Glomerular endothelial cell (primary cell): Measurements from ENCODE around the gene EBNA1BP2. TPM values are rescaled to one million over a fixed set of nuclear protein-coding genes. Genes with fewer than 3 reads are reported as not detected.
"Not testable (repeated sequence)": the region's sequence is repeated elsewhere in the genome, so short reads cannot be mapped to it uniquely, and the experiment has no call there.

Experiments
- DNase-seq: peaks from one replicate; pipeline ENCODE4 v3.0.0-alpha.2; 2011; ENCODE audit warnings: low read depth, low spot score; ENCODE audit errors: extremely low read depth
- total RNA-seq: library from RNA; depleted of rRNA; stranded (reverse); fragments of >200 nt; gene quantifications from 2 replicates; pipeline ENCODE4 v1.2.3, GENCODE V29; 2015

The EBNA1BP2 gene
- total RNA-seq, 1 donor from 2014 or later = 93.0 TPM

DNA sequence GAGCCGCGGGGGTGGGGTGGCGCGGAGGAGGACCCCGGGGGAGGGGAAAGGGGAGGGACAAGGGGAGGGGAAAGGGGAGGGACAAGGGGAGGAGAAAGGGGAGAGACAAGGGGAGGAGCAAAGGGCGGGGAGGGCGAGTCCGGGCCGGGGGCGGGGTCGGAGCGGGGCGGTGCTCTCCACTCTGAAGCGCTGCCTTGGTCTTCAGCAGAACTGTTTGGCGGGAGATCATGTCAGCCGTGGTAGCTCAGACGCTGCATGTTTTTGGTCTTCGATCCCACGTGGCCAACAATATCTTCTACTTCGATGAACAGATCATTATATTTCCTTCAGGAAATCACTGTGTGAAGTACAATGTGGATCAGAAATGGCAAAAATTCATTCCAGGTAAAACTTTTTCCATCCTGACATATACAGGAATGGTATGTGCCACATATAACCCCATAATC lies 460 bp upstream of the EBNA1BP2 start:
- no peak for DNase-seq

DNA sequence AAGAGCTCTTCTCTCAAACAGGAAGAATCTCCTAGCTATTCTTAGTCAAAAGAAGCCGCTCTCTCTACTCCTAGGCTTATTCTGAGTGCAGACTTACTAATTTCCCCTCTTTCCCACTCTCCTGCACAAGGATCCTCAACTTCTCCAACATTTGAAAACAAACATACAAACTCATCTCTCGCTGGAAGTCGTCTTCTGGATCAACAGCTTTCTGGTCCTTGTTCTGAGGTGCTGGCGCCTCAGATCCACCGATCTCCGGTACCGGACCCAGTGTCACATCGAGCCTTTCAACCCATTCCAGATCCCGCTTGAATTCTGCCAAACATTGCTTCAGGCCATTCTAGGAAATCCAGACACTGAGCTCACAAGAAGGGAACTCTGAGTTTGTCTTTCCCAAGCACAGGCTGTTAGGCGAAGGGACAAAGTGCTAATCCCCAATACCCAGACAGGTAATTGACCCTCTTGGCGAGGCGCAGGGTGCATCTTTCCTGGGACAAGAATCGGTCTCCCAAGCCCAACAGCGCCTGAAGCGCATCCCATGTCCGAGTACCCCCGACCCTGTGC lies 696 bp downstream of the EBNA1BP2 start:
- DNase-seq = no peak

DNA sequence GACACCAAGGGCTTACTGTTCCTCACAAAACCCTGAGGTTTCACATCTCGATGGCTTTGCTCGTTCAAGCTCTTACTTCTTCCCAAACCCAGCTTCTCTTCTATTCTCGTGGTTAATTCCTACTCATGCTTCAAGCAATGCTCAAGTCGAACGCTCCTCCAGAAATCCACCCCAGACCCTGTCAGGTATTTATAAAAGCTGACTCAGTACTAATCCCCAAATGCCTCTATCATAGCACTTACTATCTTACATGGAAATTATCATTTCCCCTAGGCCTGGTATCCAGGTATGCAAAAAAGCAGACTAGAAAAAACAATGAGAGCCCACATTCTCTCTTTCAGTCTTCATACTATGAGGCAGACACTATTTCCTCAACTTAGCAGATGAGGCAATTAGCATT lies 6.3 kb downstream of the EBNA1BP2 start:
- no peak for DNase-seq

DNA sequence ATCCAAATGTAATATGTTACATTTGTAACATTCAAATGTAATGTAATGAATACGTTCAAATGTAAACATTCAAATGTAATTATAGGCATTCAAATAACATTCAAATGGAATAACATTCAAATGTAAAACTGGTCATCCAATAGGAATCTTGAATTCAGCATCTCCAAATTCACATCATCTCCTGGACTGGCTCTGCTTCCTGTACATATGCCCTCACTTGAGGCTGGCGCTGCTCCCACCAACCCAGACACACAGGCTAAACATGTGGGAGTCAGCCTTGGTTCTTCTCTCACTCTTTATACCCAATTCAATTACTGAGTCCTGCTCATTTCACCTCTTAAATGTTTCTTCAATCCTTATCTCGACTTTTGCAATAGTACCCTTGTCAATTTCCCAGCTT lies 6.9 kb downstream of the EBNA1BP2 start:
- DNase-seq = no peak

DNA sequence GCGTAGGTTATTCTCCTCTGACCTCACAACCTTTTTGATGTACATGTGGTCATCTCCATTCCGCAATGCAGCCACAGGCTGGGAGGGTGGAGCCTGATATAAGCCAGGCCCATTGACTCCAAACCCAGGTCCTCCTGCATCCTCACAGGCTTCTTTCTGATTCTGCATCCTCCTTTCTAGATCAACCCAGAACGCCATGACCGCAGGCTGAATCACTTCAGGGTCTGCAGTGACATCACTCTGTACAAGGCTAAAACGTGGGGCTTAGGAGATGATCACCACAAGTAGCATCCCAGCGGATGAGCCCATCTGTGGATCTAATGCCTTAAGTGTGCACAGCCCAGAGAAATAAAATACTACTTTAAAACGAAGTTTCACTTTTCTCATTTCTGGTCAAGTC lies 16.1 kb downstream of the EBNA1BP2 start:
- DNase-seq = no peak

DNA sequence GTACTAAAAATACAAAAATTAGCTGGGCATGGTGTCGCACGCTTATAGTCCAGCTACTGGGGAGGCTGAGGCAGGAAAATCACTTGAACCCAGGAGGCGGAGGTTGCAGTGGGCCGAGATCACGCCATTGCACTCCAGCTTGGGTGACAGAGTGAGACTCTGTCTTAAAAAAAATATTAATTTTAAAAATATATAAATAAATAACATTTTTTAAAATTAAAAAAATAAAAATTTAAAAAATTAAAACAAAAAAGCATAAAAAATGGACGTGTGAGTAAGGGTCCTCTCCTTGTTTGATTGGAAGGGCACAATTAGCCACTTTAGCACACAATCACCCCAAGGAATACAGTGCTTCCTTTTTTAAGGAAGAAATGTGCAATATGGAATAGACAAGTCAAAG lies 18.6 kb downstream of the EBNA1BP2 start:
- no peak for DNase-seq

DNA sequence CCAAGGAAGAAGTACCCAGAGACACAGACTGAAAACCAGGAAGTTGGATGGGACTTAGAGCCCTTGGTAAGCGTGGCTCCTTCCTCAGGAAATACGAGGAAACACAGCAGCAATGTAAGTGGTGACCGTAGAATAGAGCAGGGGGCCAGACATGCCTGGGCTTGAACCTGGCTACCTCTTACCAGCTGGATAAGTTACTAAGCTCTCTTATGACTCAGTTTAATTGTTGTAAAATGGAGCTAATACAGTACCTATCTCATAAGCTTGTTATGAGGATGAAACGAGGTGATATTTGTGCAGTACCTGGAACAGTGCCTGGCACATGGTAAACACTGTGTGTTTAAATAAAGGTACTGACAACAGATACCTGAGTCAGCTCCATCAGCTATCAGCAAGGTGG lies 19.2 kb downstream of the EBNA1BP2 start:
- DNase-seq = no peak

DNA sequence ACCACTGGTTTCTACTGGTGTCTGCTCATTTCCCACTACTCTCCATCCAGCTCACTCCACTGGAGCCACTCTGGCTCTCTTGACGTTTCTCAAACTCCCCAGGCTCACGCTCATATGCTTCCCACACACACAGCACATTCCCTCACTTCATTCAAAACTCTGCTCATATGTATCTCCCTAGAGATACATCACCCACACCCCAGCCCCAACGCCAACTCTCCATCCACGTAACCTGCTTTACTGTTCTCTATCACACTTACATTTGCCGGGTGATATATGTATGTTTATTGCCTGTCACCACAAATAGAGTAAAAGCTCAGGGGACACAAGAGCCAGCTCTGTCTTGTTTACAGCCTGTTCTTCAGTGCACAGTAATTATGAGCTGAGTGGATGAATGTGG lies 22.2 kb downstream of the EBNA1BP2 start:
- DNase-seq = no peak

DNA sequence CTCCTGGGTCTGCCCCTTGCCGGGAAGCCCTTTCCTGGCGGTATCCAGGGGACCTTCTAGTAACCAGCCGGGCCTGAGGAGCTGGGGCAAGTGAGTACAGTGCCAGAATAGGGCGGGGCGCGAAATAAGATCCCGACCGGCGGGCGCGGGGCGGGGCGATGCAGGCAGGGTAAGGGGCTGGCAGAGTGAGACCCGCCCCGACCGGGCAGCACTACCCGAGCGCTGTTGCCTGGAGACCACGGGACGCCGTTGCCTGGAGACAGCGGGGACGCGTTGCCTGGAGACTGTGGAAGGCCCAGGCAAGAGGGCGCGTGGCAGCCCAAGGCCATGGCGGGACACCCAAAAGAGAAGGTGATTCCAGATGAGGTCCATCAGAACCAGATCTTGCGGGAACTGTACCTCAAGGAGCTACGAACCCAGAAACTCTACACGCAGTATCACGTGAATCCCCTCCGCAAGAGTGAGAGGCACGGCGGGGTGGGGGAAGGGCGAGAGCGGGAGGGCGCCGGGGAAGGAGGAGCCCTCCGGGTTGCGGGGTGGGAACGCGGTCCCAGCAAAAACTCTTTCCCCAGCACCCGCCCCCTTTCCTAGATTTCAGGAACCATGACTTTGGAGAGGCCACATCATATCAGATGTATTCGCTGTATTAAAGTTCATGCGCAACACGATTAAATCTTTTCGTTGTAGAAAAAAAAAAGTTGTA lies 24.3 kb downstream of the EBNA1BP2 start:
- no peak for DNase-seq

DNA sequence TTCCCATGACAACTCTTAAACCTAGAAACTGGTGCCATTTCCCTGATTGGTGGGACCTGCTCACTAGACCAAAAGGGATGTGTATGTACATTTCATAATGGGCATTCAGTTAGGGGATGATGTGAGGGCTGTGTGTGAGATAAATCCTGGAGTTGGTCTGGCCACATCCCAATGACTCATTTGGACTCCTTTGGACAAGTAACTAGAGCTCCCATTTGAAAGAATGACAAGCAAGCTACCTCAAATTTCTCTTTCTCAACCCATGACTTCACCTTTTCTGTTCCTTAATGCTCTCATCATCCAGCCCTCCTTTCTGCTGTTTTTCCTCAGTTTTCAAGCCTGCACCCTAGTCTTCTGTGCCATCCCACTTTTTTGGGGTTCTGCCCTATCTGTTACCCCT lies 27.9 kb downstream of the EBNA1BP2 start:
- no peak for DNase-seq

DNA sequence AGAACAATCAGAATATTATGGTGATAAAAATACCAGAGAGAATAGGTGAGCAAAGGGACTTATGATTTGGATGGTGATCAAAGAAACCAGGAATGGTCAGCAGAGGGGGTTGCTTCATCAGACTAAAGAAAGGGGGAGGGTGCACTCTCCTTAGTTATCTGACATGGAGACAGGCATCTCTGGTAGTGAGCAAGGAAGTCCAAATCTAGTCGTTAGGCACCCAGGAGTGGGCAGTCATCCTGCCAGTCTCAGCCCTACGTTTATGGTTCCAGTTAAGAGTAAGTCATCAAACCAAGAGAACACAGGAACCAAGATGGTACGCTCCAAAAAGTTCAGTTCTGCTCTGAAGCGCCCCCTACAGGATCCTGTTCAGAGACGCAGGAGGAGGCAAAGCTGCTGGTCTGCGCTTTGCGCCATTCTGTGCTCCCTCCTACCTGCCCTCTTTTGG lies 28.6 kb downstream of the EBNA1BP2 start:
- no peak for DNase-seq

DNA sequence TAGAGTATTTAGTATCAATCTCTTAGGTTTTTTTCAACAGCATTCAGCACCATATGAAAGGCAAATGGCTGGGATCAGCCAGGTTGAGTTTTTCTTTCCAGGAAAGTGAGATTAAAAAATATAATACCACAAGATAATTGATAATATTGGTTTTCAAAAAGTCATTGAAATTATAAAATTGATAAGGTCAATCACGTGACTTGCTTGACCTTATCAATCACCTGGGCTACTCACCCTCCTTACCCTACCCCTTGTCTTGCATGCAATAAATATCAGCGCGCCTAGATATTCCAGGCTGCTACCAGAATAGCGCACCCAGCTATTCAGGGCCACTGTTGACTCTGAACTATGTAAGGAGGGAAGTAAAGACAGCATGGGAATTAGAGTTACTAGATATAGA lies 31.5 kb downstream of the EBNA1BP2 start:
- DNase-seq = no peak

DNA sequence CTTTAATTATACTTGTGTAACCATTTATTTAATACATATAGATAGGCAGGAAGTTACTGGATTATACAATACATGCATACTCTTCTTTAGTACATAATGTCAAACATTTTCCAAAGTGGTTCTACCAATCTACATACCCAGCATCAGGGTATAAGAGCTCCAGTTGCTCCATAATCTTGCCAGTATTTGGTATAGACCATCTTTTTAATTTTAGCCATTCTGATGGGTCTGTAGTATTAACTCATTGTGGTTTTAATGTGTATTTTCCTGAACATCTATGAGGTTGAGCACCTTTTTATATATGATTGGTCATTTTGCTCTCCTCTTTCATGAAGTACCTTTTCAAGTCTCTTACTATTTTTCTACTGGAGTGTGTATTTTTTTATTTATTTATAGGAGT lies 32.1 kb downstream of the EBNA1BP2 start:
- DNase-seq = no peak

DNA sequence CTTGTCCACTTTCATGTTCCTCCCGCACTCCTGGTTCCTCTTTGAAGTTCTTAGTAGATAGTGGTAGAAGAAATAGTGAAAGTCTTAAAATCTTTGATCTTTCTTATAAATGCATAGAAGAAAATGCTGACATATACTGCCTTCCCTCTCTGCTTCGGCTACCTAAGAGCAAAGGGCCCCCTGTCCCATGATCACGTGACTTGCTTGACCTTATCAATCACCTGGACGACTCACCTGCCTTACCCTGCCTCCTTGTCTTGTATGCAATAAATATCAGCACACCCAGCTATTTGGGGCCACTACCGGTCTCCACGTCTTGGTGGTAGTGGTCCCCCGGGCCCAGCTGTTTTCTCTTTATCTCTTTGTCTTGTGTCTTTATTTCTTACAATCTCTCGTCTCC lies 32.8 kb downstream of the EBNA1BP2 start:
- DNase-seq = not testable (repeated sequence)

DNA sequence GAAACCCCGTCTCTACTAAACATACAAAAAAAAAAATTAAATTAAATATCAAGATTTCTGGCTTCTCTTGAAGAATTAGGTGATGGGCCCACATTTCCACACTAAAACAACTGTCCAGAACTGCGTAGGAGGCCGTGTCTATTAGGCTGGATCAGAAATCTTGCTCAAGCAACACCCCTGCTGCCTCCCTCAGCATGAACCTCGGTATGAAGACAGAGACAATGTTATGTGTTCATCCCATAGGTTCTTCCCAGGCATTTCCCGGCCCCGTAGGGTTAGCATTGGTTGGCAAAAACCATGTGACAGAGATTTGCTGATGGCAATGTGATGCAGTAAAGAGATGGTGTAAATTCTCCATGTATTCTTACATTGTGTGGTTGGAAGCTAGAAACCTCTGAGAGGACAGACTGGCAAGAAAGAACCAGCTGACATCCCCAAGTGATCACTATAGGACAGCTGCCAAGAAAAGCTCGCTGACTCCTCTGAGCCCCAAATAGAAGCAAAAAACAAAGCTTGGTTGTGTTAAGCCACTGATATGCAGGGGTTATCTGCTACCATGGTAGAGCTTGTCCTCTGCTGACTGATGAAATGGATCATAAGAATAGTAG lies 34.5 kb downstream of the EBNA1BP2 start:
- no peak for DNase-seq

DNA sequence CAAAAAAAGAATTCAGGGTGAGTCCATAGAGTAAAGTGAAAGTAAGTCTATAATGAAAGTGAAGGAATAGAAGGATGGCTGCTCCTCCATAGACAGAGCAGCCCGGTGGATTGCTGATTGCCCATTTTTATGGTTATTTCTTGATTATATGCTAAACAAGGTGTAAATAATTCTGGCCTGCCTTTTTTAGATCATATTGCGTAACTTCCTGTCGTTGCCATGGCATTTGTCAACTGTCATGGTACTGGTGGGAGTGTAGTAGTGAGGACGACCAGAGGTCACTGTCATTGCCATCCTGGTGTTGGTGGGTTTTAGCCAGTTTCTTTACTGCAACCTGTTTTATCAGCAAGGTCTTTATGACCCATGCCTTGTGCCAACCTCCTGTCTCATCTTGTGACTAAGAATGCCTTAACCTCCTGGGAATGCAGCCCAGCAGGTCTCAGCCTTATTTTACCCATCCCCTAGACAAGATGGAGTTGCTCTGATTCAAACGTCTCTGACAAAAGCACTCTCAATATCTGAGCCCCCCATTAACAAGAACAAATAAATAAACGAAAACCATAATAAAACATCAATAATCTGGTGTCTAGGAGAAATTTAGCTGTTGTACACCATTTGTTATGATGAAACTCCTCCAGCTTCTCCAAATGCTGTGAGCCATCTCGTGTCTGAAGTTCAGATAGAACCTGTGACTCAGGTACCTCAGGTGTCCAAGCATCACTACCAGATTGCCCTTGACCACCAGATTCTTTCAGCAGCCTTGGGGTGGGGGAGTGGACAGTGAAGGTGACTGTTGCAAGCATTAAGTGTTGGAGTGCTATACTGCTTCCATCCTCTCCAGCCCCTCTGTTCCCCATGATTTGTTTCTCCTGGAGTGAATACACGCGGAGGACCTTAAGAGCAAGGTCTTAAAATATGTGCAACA lies 36.0 kb downstream of the EBNA1BP2 start:
- no peak for DNase-seq

DNA sequence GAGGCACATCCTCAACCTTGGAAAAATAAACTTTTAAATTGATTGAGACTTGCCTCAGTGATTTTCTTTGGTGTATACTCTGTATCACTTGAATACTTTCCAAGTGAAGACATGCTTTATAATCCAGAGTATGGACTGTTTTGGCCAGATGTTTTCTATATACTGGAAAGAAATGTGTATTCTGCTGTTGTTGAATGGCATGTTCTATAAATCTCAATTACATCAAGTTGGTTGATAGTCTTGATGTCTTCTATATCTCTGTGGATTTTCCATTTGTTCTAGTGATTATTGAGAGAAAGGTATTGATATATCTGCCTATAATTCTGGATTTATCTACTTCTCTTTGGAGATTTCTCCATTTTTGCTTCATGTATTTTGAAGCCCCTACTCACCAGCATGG lies 37.5 kb downstream of the EBNA1BP2 start:
- DNase-seq = no peak

DNA sequence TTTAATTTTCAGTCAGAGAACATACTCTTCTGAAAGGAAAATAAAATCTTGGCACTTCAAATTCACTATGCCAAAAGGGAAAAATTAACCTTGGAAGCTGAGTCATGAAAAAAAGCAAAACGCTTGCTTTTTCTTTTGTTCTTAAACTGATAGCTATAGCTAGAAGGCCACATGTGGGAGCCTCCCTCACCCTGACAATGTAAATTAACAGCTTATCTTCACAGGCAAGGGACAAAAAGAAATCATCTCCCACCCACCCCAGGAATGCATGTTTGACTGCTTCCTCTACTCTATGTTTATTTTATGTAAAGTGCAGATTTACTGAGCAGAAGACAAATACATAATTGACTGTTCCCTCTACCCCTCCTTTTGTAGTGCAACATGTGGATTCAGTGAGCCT lies 38.0 kb downstream of the EBNA1BP2 start:
- no peak for DNase-seq

DNA sequence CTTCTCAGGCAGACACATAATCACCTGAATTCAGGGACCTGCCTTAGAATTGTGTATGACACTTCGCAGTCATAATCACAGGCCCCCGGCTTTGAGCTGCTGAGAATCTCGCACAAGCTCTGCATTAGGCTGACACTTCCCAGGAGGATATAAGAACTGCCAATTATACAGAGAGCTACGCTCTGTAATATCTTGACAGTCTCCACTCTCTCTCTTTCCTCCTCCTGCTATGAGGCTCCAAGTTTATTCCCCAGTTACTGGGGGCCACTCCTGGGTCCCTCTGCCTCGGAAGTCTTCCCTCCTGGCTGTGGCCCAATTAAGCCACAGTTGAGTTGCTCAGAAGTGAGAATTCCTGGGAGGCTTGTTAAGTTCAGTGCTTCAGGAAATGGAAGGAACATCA lies 42.7 kb downstream of the EBNA1BP2 start:
- no peak for DNase-seq

DNA sequence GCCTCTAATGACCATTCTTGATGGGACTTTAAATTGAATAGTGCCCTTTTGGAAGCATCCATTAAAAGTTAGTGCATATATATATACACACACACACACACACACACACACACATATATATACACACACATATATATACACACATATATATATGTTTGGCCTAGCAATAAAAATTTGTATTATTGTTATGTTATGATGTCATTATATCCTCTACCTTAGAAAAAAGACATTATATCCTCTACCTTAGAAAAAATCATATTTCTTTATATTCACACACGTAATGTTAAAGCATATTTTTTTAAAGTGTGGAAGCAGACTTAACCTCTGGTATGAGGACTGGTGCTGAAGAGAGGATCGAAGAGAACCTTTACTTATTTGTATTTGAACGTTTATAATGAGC lies 43.3 kb downstream of the EBNA1BP2 start:
- DNase-seq = no peak

DNA sequence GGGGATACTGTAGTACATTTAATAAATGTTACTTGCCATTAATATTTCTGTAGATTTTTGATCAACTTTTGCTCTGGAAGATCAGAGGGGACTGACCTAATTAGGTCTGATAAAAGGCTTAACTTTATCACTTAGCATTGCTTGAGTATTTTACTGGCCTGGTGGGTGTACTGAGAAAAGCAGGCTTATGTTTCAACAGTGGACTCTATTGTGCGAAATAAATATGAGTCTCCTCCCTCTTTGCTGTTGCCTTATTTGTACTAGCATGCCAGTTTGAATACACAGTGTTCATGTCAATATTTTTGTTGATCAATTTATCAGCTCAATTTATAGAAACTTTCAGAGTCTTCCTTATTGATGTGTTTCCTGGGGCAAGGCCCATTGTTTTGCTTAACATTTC lies 49.1 kb downstream of the EBNA1BP2 start:
- DNase-seq = no peak
